Liver (tissue), 9 donors: ENCODE results near the gene OST4. TPM values are rescaled to one million over a fixed set of nuclear protein-coding genes. Genes with fewer than 3 reads are reported as not detected.

ENCODE experiments used
- DNase-seq: peaks from one replicate; pipeline ENCODE4 v3.0.0-alpha.2; 2017; ENCODE audit warnings: low spot score
- H3K27ac ChIP-seq, 2 donors: one replicate each; pipeline ENCODE4 v1.7.0; 2013; ENCODE audit warnings: inconsistent platforms in 2 of 2, low read length in 2 of 2, control low read depth in 1 of 2, low read depth in 1 of 2, mild to moderate bottlenecking in 1 of 2
- H3K27me3 ChIP-seq, 4 donors: one replicate each; pipeline versions ENCODE4 v1.6.1 to v1.7.0; 2013; ENCODE audit warnings: low read length in 3 of 4, inconsistent platforms in 1 of 4, mild to moderate bottlenecking in 1 of 4, moderate library complexity in 1 of 4; ENCODE audit not compliant: control insufficient read depth in 4 of 4, insufficient read depth in 4 of 4
- H3K36me3 ChIP-seq, 4 donors: one replicate each; pipeline versions ENCODE4 v1.6.1 to v1.7.0; 2013; ENCODE audit warnings: low read length in 3 of 4, mild to moderate bottlenecking in 3 of 4, low read depth in 1 of 4, moderate library complexity in 1 of 4; ENCODE audit not compliant: control insufficient read depth in 4 of 4, insufficient read depth in 3 of 4
- H3K4me1 ChIP-seq, 4 donors: one replicate each; pipeline versions ENCODE4 v1.6.1 to v1.7.0; 2013; ENCODE audit warnings: low read length in 3 of 4, mild to moderate bottlenecking in 3 of 4, moderate library complexity in 1 of 4; ENCODE audit not compliant: control insufficient read depth in 4 of 4, insufficient read depth in 4 of 4
- H3K4me3 ChIP-seq, 3 donors: one replicate each; pipeline versions ENCODE4 v1.6.1 to v1.7.0; 2013; ENCODE audit warnings: low read length in 3 of 3, control low read depth in 1 of 3, low read depth in 1 of 3, mild to moderate bottlenecking in 1 of 3
- H3K9ac ChIP-seq, 2 donors: one replicate each; pipeline ENCODE4 v1.7.0; 2013; ENCODE audit warnings: low read length in 2 of 2, mild to moderate bottlenecking in 2 of 2, moderate library complexity in 2 of 2, control low read depth in 1 of 2, low read depth in 1 of 2
- H3K9me3 ChIP-seq, 4 donors: one replicate each; pipeline versions ENCODE4 v1.6.1 to v1.7.0; 2013; ENCODE audit warnings: low read length in 3 of 4; ENCODE audit not compliant: control insufficient read depth in 4 of 4
- EGR1 ChIP-seq, 2 donors: IDR thresholded peaks; 2 replicates each; pipeline ENCODE4 v1.6.1; 2016 to 2018; ENCODE audit warnings: antibody characterized with exemption in 2 of 2, low read depth in 2 of 2
- GABPA ChIP-seq, 2 donors: IDR thresholded peaks in 1 of 2; conservative IDR thresholded peaks in 1 of 2; 2 replicates each; pipeline ENCODE4 v1.6.1; 2016; ENCODE audit warnings: antibody characterized with exemption in 2 of 2, mild to moderate bottlenecking in 1 of 2, moderate library complexity in 1 of 2
- HNF4A ChIP-seq, 2 donors: conservative IDR thresholded peaks; 2 replicates each; pipeline ENCODE4 v1.6.1; 2016; ENCODE audit warnings: antibody characterized with exemption in 2 of 2, mild to moderate bottlenecking in 2 of 2
- HNF4G ChIP-seq: IDR thresholded peaks from 2 replicates; pipeline ENCODE4 v1.6.1; 2016; ENCODE audit warnings: antibody characterized with exemption
- MAX ChIP-seq: IDR thresholded peaks from 2 replicates; pipeline ENCODE4 v1.6.1; 2016; ENCODE audit warnings: antibody characterized with exemption
- NR2F2 ChIP-seq: IDR thresholded peaks from 2 replicates; pipeline ENCODE4 v1.6.1; 2016; ENCODE audit warnings: antibody characterized with exemption
- RAD21 ChIP-seq, 2 donors: IDR thresholded peaks; 2 replicates each; pipeline ENCODE4 v1.6.1; 2016; ENCODE audit warnings: antibody characterized with exemption in 2 of 2, mild to moderate bottlenecking in 2 of 2
- REST ChIP-seq: IDR thresholded peaks from 2 replicates; pipeline ENCODE4 v1.6.1; 2016; ENCODE audit warnings: antibody characterized with exemption, mild to moderate bottlenecking
- RXRA ChIP-seq, 2 donors: IDR thresholded peaks; 2 replicates each; pipeline ENCODE4 v1.6.1; 2017 to 2018; ENCODE audit warnings: antibody characterized with exemption in 2 of 2, mild to moderate bottlenecking in 1 of 2
- SP1 ChIP-seq: IDR thresholded peaks from 2 replicates; pipeline ENCODE4 v1.6.1; 2018; ENCODE audit warnings: antibody characterized with exemption, mild to moderate bottlenecking
- TAF1 ChIP-seq: conservative IDR thresholded peaks from 2 replicates; pipeline ENCODE4 v1.6.1; 2016; ENCODE audit warnings: antibody characterized with exemption, mild to moderate bottlenecking
- WGBS: extraction: QIAGEN DNeasy Blood & Tissue Kit; methylation state at CpG from one replicate; pipeline ENCODE4 v1.1.7; 2013; 5-methylcytosine and 5-hydroxymethylcytosine counted together
- polyA plus RNA-seq, 2 donors: library from polyadenylated mRNA; stranded (reverse) in 1 of 2; unstranded in 1 of 2; fragments of 200-250 nt in 1 of 2; fragments of >200 nt in 1 of 2; fragmentation: Nextera tagmentation in 1 of 2; extraction: Ambion mirVana in 1 of 2; gene quantifications; one replicate each; pipeline versions ENCODE4 v1.2.1 to v1.2.3, GENCODE V29; 2013 to 2015
- total RNA-seq, 2 donors: library from RNA; depleted of rRNA; stranded (reverse); fragments of >200 nt; gene quantifications; one replicate each; pipeline ENCODE4 v1.2.3, GENCODE V29; 2014
- TF ChIP-seq, protein P1 (sequence below): IDR thresholded peaks from 2 replicates; pipeline ENCODE4 v1.6.1; 2016; ENCODE audit warnings: antibody characterized with exemption
- donor health status: healthy.
- donor health status: healthy.
- donor health status: healthy.
- donor health status: healthy.
- donor health status: healthy.

Gene OST4
- total and polyA plus RNA-seq, 4 donors, result 94.8 to 377 (median 206) TPM

- 40% methylated on average over 14 of the region's 14 CpGs for WGBS
- Histone ChIP-seq H3K9me3 (no peaks in the 10 kb centered on the region), H3K4me1 (peaks cover 11 to 71% (median 53%) of the 10 kb centered on the region in 4 donors), H3K36me3 (peaks cover 0 to 1% (median 0%) of the 10 kb centered on the region in 4 donors), H3K27me3 (no peaks in the 10 kb centered on the region), H3K4me3 (peak overlapping the region; percentile 63 to 70 (median 63)), H3K9ac (peak overlapping the region; percentile 22 to 52), H3K27ac (peak overlapping the region; percentile 56 to 60)
- no peak for DNase-seq
- TF ChIP-seq REST (peak; percentile 13), HNF4A (conservative IDR thresholded peaks at IDR 0.05) (peak; percentile 55 to 57), RXRA (IDR thresholded peaks at IDR 0.05) (peak; percentile 53 to 60), TAF1 (no peak), GABPA (IDR thresholded peaks at IDR 0.05 in 1 of 2, conservative IDR thresholded peaks at IDR 0.05 in 1 of 2) (no peak)
These were observed 17.9 kb upstream of the OST4 start for GRCh38 chr2:27089111-27089954.

- Histone ChIP-seq H3K4me1 (peaks cover 11 to 66% (median 47%) of the 10 kb centered on the region in 4 donors), H3K9me3 (no peaks in the 10 kb centered on the region), H3K27ac (peak overlapping the region; percentile 56 to 60), H3K9ac (peak overlapping the region; percentile 22 to 52), H3K4me3 (peak overlapping the region; percentile 63 to 84 (median 70)), H3K27me3 (no peaks in the 10 kb centered on the region), H3K36me3 (peaks cover 0 to 1% (median 0%) of the 10 kb centered on the region in 4 donors)
- DNase-seq, result no peak
- TF ChIP-seq, protein P1, sequence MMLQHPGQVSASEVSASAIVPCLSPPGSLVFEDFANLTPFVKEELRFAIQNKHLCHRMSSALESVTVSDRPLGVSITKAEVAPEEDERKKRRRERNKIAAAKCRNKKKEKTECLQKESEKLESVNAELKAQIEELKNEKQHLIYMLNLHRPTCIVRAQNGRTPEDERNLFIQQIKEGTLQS, result no peak
- TF ChIP-seq HNF4G (no peak), HNF4A (conservative IDR thresholded peaks at IDR 0.05) (no peak), SP1 (no peak), RXRA (IDR thresholded peaks at IDR 0.05) (no peak), NR2F2 (no peak), MAX (no peak), EGR1 (IDR thresholded peaks at IDR 0.05; ENCODE audit: low read depth in 2 of 2) (no peak), RAD21 (IDR thresholded peaks at IDR 0.05) (no peak), TAF1 (no peak)
- 33% methylated on average over 6 of the region's 6 CpGs for WGBS
These were observed 17.2 kb upstream of the OST4 start for GRCh38 chr2:27088634-27089033.
